CD4-positive, CD25-positive, alpha-beta regulatory T cell (primary cell): ENCODE measurements around the gene SLC25A34. TPM values are rescaled to one million over a fixed set of nuclear protein-coding genes. Genes with fewer than 3 reads are reported as not detected.
"Not testable (repeated sequence)": the region's sequence is repeated elsewhere in the genome, so short reads cannot be mapped to it uniquely, and the experiment has no call there.

Experiments
- ATAC-seq, 2 donors: fragments of 150-1000 bp; cut with Tn5 transposase; one replicate each; pipeline ENCODE4 v1.10.0; 2021; ENCODE audit warnings: low read depth in 2 of 2, moderate number of reproducible peaks in 2 of 2, moderate library complexity in 1 of 2
- DNase-seq, 3 donors: peaks; one replicate each; pipeline versions ENCODE4 v3.0.0 to v3.0.0-alpha.2; 2012 to 2022; ENCODE audit warnings: mixed read lengths in 1 of 3
- H3K27ac ChIP-seq: one replicate; pipeline ENCODE4 v1.7.0; 2013; ENCODE audit warnings: mild to moderate bottlenecking, low read length; ENCODE audit not compliant: insufficient read depth, poor library complexity, severe bottlenecking
- H3K27me3 ChIP-seq: one replicate; pipeline ENCODE4 v1.7.0; 2013; ENCODE audit warnings: low read length; ENCODE audit not compliant: control insufficient read depth, insufficient read depth
- H3K36me3 ChIP-seq: one replicate; pipeline ENCODE4 v1.7.0; 2013; ENCODE audit warnings: mild to moderate bottlenecking, low read length, moderate library complexity; ENCODE audit not compliant: control insufficient read depth, insufficient read depth
- H3K4me1 ChIP-seq: 2 replicates; pipeline ENCODE4 v1.7.0; 2013; ENCODE audit warnings: mild to moderate bottlenecking, low read length; ENCODE audit not compliant: insufficient read depth, control insufficient read depth, poor library complexity, severe bottlenecking
- H3K4me3 ChIP-seq: one replicate; pipeline ENCODE4 v1.7.0; 2013; ENCODE audit warnings: low read depth, mild to moderate bottlenecking, low read length, moderate library complexity
- H3K9me3 ChIP-seq, 2 experiments: 1 replicate in 1 of 2; 2 replicates in 1 of 2; pipeline ENCODE4 v1.7.0; 2013; ENCODE audit warnings: low read length in 2 of 2, mild to moderate bottlenecking in 1 of 2, moderate library complexity in 1 of 2; ENCODE audit not compliant: control insufficient read depth in 2 of 2
- H3K27ac Mint-ChIP-seq, 3 donors: one replicate each; pipeline ENCODE4 v1.8.0; 2020 to 2022; ENCODE audit warnings: mild to moderate bottlenecking in 3 of 3, mixed read lengths in 3 of 3, moderate library complexity in 2 of 3
- H3K27me3 Mint-ChIP-seq: one replicate; pipeline ENCODE4 v1.8.0; 2022; ENCODE audit warnings: mild to moderate bottlenecking, mixed read lengths
- H3K36me3 Mint-ChIP-seq: one replicate; pipeline ENCODE4 v1.8.0; 2020; ENCODE audit warnings: mixed read lengths
- H3K4me1 Mint-ChIP-seq, 4 donors: one replicate each; pipeline ENCODE4 v1.8.0; 2020 to 2022; ENCODE audit warnings: mixed read lengths in 4 of 4, mild to moderate bottlenecking in 1 of 4
- H3K4me3 Mint-ChIP-seq, 4 donors: one replicate each; pipeline ENCODE4 v1.8.0; 2020 to 2022; ENCODE audit warnings: mild to moderate bottlenecking in 4 of 4, mixed read lengths in 4 of 4, moderate library complexity in 3 of 4
- H3K9me3 Mint-ChIP-seq, 7 donors: one replicate each; pipeline ENCODE4 v1.8.0; 2020 to 2022; ENCODE audit warnings: mixed read lengths in 7 of 7, mild to moderate bottlenecking in 3 of 7, moderate library complexity in 2 of 7
- polyA plus RNA-seq, 4 donors: library from polyadenylated mRNA; unstranded; fragments of 300-500 nt; fragmentation: Illumina TruSeq; gene quantifications; one replicate each; pipeline ENCODE4 v1.2.3, GENCODE V29; 2021
- total RNA-seq: library from RNA; stranded (reverse); gene quantifications from one replicate; pipeline ENCODE4 v1.2.3, GENCODE V29; 2022

The SLC25A34 gene
- total and polyA plus RNA-seq, 5 donors from 2014 or later: 1.8 TPM; not detected in 4

DNA sequence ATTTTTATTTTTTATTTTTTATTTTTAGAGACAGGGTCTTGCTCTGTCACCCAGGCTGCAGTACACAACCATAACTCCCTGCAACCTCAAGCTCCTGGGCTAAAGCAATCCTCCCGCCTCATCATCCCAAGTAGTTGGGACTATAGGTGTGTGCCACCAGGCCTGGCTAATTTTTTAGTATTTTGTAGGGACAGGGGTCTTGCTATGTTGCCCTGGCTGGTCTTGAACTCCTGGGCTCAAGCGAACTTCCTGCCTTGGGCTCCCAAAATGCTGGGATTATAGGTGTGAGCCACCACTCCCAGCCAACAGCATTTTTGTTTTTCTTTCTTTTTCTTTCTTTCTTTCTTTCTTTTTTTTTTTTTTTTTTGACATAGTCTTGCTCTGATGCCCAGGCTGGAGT, 37.9 kb upstream of the SLC25A34 start:
- Mint-ChIP-seq H3K9me3 (peaks cover 0 to 2% (median 0%) of the 10 kb centered on the region in 7 donors), H3K27ac (peak overlapping the region in 1 of 3 donors; percentile 20), H3K27me3 (no peaks in the 10 kb centered on the region), H3K4me3 (no peak overlapping the region), H3K4me1 (peaks cover under 1 to 51% (median 19%) of the 10 kb centered on the region in 4 donors), H3K36me3 (peaks cover 7% of the 10 kb centered on the region)
- no peaks in the 10 kb centered on the region for H3K36me3 ChIP-seq
- DNase-seq (no peak), ATAC-seq (no peak)
- H3K9me3 ChIP-seq: no peaks in the 10 kb centered on the region
- peaks cover 18% of the 10 kb centered on the region for H3K4me1 ChIP-seq
- peak overlapping the region; percentile 23 for H3K27ac ChIP-seq
- H3K4me3 ChIP-seq: no peak overlapping the region
- H3K27me3 ChIP-seq: no peaks in the 10 kb centered on the region

- not testable (repeated sequence) for H3K27ac ChIP-seq, H3K27me3 ChIP-seq, H3K4me3 Mint-ChIP-seq, H3K27ac Mint-ChIP-seq, ATAC-seq, H3K9me3 ChIP-seq, H3K36me3 ChIP-seq, H3K27me3 Mint-ChIP-seq, H3K4me3 ChIP-seq, H3K9me3 Mint-ChIP-seq, DNase-seq
- Mint-ChIP-seq H3K36me3 (peaks cover 12% of the 10 kb centered on the region), H3K4me1 (peaks cover 5 to 55% (median 24%) of the 10 kb centered on the region in 4 donors)
- peaks cover 18% of the 10 kb centered on the region for H3K4me1 ChIP-seq
Measured at GRCh38 chr1:15699321-15699720, 36.7 kb upstream of the SLC25A34 start.

GRCh38 chr1:15700508-15700907, 35.5 kb upstream of the SLC25A34 start:
- H3K4me1 Mint-ChIP-seq: peaks cover 5 to 56% (median 24%) of the 10 kb centered on the region in 4 donors
- Histone ChIP-seq H3K9me3 (no peaks in the 10 kb centered on the region), H3K36me3 (peaks cover under 1% of the 10 kb centered on the region), H3K27me3 (no peaks in the 10 kb centered on the region), H3K4me3 (no peak overlapping the region), H3K27ac (no peak overlapping the region), H3K4me1 (peaks cover 18% of the 10 kb centered on the region)
- H3K27ac Mint-ChIP-seq: no peak overlapping the region
- H3K36me3 Mint-ChIP-seq: peaks cover 14% of the 10 kb centered on the region
- no peak for ATAC-seq
- no peaks in the 10 kb centered on the region for H3K27me3 Mint-ChIP-seq
- DNase-seq: no peak
- H3K4me3 Mint-ChIP-seq: no peak overlapping the region
- peaks cover 0 to 2% (median 0%) of the 10 kb centered on the region in 7 donors for H3K9me3 Mint-ChIP-seq

DNA sequence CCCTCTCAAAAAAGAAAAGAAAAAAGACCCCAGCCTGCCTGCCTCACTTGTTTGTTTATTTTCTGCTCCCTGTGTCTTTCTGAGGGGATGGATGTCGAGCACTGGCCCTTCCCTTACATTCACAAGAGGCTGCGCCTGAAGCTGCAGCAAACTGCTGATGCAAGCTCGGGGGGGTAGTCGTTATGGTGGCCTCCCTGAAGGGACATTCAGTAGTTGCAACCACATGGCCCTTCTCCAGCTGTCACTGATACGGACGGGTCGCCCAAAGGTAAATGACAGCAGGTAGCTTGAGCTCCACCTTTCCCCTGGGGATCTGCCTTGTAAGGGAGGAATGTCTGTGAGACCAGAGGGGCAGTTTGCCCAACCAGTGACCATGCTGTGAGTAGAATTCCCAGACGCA, 34.3 kb upstream of the SLC25A34 start:
- H3K36me3 ChIP-seq: peaks cover 3% of the 10 kb centered on the region
- no peak overlapping the region for H3K27ac ChIP-seq
- peaks cover 5 to 57% (median 21%) of the 10 kb centered on the region in 4 donors for H3K4me1 Mint-ChIP-seq
- H3K36me3 Mint-ChIP-seq: peaks cover 15% of the 10 kb centered on the region
- H3K4me3 Mint-ChIP-seq: no peak overlapping the region
- no peak overlapping the region for H3K27ac Mint-ChIP-seq
- no peaks in the 10 kb centered on the region for H3K27me3 Mint-ChIP-seq
- H3K9me3 Mint-ChIP-seq: peaks cover 0 to 2% (median 0%) of the 10 kb centered on the region in 7 donors
- no peaks in the 10 kb centered on the region for H3K9me3 ChIP-seq
- DNase-seq (no peak), ATAC-seq (no peak)
- no peaks in the 10 kb centered on the region for H3K27me3 ChIP-seq
- peaks cover 13% of the 10 kb centered on the region for H3K4me1 ChIP-seq
- H3K4me3 ChIP-seq: no peak overlapping the region

GRCh38 chr1:15702722-15703550, 33.1 kb upstream of the SLC25A34 start:
- DNase-seq (no peak), ATAC-seq (no peak)
- peaks cover 5 to 47% (median 11%) of the 10 kb centered on the region in 4 donors for H3K4me1 Mint-ChIP-seq
- H3K36me3 Mint-ChIP-seq: peaks cover 12% of the 10 kb centered on the region
- peaks cover 3% of the 10 kb centered on the region for H3K36me3 ChIP-seq
- H3K27ac Mint-ChIP-seq: peak overlapping the region in 1 of 3 donors; percentile 35
- H3K4me1 ChIP-seq: peaks cover 1% of the 10 kb centered on the region
- no peaks in the 10 kb centered on the region for H3K9me3 Mint-ChIP-seq
- no peak overlapping the region for H3K27ac ChIP-seq
- H3K27me3 Mint-ChIP-seq: no peaks in the 10 kb centered on the region
- no peak overlapping the region for H3K4me3 ChIP-seq
- no peaks in the 10 kb centered on the region for H3K27me3 ChIP-seq
- no peak overlapping the region for H3K4me3 Mint-ChIP-seq
- H3K9me3 ChIP-seq: no peaks in the 10 kb centered on the region

DNA sequence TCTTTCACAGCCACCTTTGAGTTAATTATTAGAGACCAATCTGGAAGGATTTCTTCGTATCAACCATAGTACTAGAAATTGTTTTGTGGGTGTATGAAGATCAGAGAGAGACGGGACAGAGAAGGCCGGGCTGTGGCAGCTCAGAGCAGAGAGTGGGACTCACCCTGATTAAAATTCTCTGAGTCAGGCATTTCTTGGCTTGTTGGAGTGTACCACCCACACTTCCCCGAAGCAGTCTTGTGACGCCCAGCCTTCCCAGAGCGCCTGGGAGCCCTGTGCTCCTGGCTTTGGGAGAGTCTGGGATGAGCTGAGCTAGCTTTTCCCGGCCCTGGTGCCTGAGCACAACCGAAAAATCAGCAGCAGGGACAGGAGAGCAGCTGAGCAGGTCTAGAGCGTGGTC, 32.5 kb upstream of the SLC25A34 start:
- H3K36me3 Mint-ChIP-seq: peaks cover 12% of the 10 kb centered on the region
- no peak for DNase-seq
- peaks cover 5 to 43% (median 11%) of the 10 kb centered on the region in 4 donors for H3K4me1 Mint-ChIP-seq
- no peak overlapping the region for H3K4me3 Mint-ChIP-seq
- H3K27me3 Mint-ChIP-seq: no peaks in the 10 kb centered on the region
- Histone ChIP-seq H3K36me3 (peaks cover 3% of the 10 kb centered on the region), H3K4me1 (no peaks in the 10 kb centered on the region), H3K4me3 (no peak overlapping the region), H3K9me3 (no peaks in the 10 kb centered on the region), H3K27ac (no peak overlapping the region), H3K27me3 (no peaks in the 10 kb centered on the region)
- peak overlapping the region in 1 of 3 donors; percentile 35 for H3K27ac Mint-ChIP-seq
- ATAC-seq: no peak
- H3K9me3 Mint-ChIP-seq: no peaks in the 10 kb centered on the region

GRCh38 chr1:15704526-15705183, 31.4 kb upstream of the SLC25A34 start:
- peaks cover 5 to 42% (median 12%) of the 10 kb centered on the region in 4 donors for H3K4me1 Mint-ChIP-seq
- Histone ChIP-seq H3K27me3 (no peaks in the 10 kb centered on the region), H3K27ac (no peak overlapping the region), H3K36me3 (peaks cover 3% of the 10 kb centered on the region), H3K9me3 (no peaks in the 10 kb centered on the region), H3K4me3 (no peak overlapping the region), H3K4me1 (no peaks in the 10 kb centered on the region)
- H3K4me3 Mint-ChIP-seq: no peak overlapping the region
- DNase-seq: no peak
- no peak overlapping the region for H3K27ac Mint-ChIP-seq
- peaks cover 12% of the 10 kb centered on the region for H3K36me3 Mint-ChIP-seq
- H3K9me3 Mint-ChIP-seq: peaks cover 0 to under 1% (median 0%) of the 10 kb centered on the region in 7 donors
- no peaks in the 10 kb centered on the region for H3K27me3 Mint-ChIP-seq
- no peak for ATAC-seq
